ENCODE measurements around the gene FARP2. TPM values are rescaled to one million over a fixed set of nuclear protein-coding genes. Genes with fewer than 3 reads are reported as not detected.
"Not testable (repeated sequence)": the region's sequence is repeated elsewhere in the genome, so short reads cannot be mapped to it uniquely, and the experiment has no call there.

FARP2 gene
- total RNA-seq, 1 donor from 2014 or later = 27.6 TPM

GRCh38 chr2:241519669-241520068, 163.6 kb downstream of the FARP2 start:
- DNase-seq (ENCODE audit: low spot score) = no peak
- ATAC-seq = no peak

- ATAC-seq = no peak
Measured at GRCh38 chr2:241522477-241522876, 166.4 kb downstream of the FARP2 start.

GRCh38 chr2:241525818-241526780, 170.0 kb downstream of the FARP2 start:
- DNase-seq (ENCODE audit: low spot score); ATAC-seq: not testable (repeated sequence)

More at GRCh38 chr2:241522477-241522876, 166.4 kb downstream of the FARP2 start:
- no peak for DNase-seq (ENCODE audit: low spot score)

- DNase-seq (ENCODE audit: low spot score) (no peak), ATAC-seq (no peak)
Measured at GRCh38 chr2:241530571-241530970, 174.5 kb downstream of the FARP2 start.

- ATAC-seq (no peak), DNase-seq (ENCODE audit: low spot score) (no peak)
Measured at GRCh38 chr2:241531161-241531722, 175.2 kb downstream of the FARP2 start.

- no peak for DNase-seq (ENCODE audit: low spot score)
- ATAC-seq = no peak
Measured at GRCh38 chr2:241532168-241532567, 176.1 kb downstream of the FARP2 start.

GRCh38 chr2:241532733-241533601, 176.9 kb downstream of the FARP2 start:
- peak; percentile 47 for ATAC-seq
- no peak for DNase-seq (ENCODE audit: low spot score)

- no peak for DNase-seq (ENCODE audit: low spot score)
Measured at GRCh38 chr2:241534293-241534692, 178.2 kb downstream of the FARP2 start.

GRCh38 chr2:241534701-241535375, 178.8 kb downstream of the FARP2 start:
- no peak for DNase-seq (ENCODE audit: low spot score)
- peak; percentile 16 for ATAC-seq

More at GRCh38 chr2:241534293-241534692, 178.2 kb downstream of the FARP2 start:
- ATAC-seq = no peak

- DNase-seq (ENCODE audit: low spot score) (no peak), ATAC-seq (no peak)
Measured at GRCh38 chr2:241535871-241536655, 180.0 kb downstream of the FARP2 start.

- DNase-seq (ENCODE audit: low spot score) (no peak), ATAC-seq (no peak)
Measured at GRCh38 chr2:241538838-241539615, 182.9 kb downstream of the FARP2 start.

GRCh38 chr2:241539616-241540374, 183.7 kb downstream of the FARP2 start:
- ATAC-seq (no peak), DNase-seq (ENCODE audit: low spot score) (no peak)

- DNase-seq (ENCODE audit: low spot score) = no peak
- no peak for ATAC-seq
Measured at GRCh38 chr2:241540401-241540770, 184.3 kb downstream of the FARP2 start.

- peak; percentile 68 for ATAC-seq
- DNase-seq (ENCODE audit: low spot score) = no peak
Measured at GRCh38 chr2:241540771-241541561, 184.9 kb downstream of the FARP2 start.

GRCh38 chr2:241541564-241542277, 185.6 kb downstream of the FARP2 start:
- ATAC-seq = peak; percentile 52

GRCh38 chr2:241542278-241542605, 186.2 kb downstream of the FARP2 start:
- ATAC-seq = peak; percentile 57
- DNase-seq (ENCODE audit: low spot score) = no peak

More at GRCh38 chr2:241541564-241542277, 185.6 kb downstream of the FARP2 start:
- DNase-seq (ENCODE audit: low spot score) = no peak

All from left lobe of liver (tissue), 2 donors.